ENCODE measurements around the gene GKN1. TPM values are rescaled to one million over a fixed set of nuclear protein-coding genes. Genes with fewer than 3 reads are reported as not detected.

GKN1 gene
- polyA plus RNA-seq, 3 donors: 4.8 to 2,134 (median 105) TPM

- 72 to 87% (median 73%) methylated on average over 3 of the region's 3 CpGs for WGBS, 3 donors
- no peak overlapping the region for H3K27ac ChIP-seq (ENCODE audit: low read depth, low read length)
Observed at GRCh38 chr2:68992933-68993332, 18.5 kb downstream of the GKN1 start.

GRCh38 chr2:68993660-68994059, 19.2 kb downstream of the GKN1 start:
- H3K27ac ChIP-seq (ENCODE audit: low read depth, low read length): no peak overlapping the region
- WGBS, 3 donors: 69 to 87% (median 85%) methylated on average over 7 of the region's 7 CpGs

- no peak overlapping the region for H3K27ac ChIP-seq (ENCODE audit: low read depth, low read length)
- WGBS, 3 donors: 49 to 71% (median 50%) methylated on average over 4 of the region's 4 CpGs
Observed at GRCh38 chr2:68994864-68995263, 20.4 kb downstream of the GKN1 start.

- H3K27ac ChIP-seq (ENCODE audit: low read depth, low read length): no peak overlapping the region
- WGBS, 3 donors: 33 to 54% (median 46%) methylated on average over 3 of the region's 3 CpGs
Observed at GRCh38 chr2:68995916-68996315, 21.5 kb downstream of the GKN1 start.

GRCh38 chr2:68997401-68997800, 23.0 kb downstream of the GKN1 start:
- no peak overlapping the region for H3K27ac ChIP-seq (ENCODE audit: low read depth, low read length)

GRCh38 chr2:69001879-69002278, 27.4 kb downstream of the GKN1 start:
- H3K27ac ChIP-seq (ENCODE audit: low read depth, low read length): no peak overlapping the region

- WGBS, 3 donors: 75 to 87% (median 87%) methylated on average over 2 of the region's 2 CpGs
- H3K27ac ChIP-seq (ENCODE audit: low read depth, low read length): no peak overlapping the region
Observed at GRCh38 chr2:69003731-69004130, 29.3 kb downstream of the GKN1 start.

GRCh38 chr2:69007169-69007568, 32.7 kb downstream of the GKN1 start:
- no peak overlapping the region for H3K27ac ChIP-seq (ENCODE audit: low read depth, low read length)

GRCh38 chr2:69007603-69008002, 33.2 kb downstream of the GKN1 start:
- no peak overlapping the region for H3K27ac ChIP-seq (ENCODE audit: low read depth, low read length)

GRCh38 chr2:69010437-69011194, 36.2 kb downstream of the GKN1 start:
- no peak overlapping the region for H3K27ac ChIP-seq (ENCODE audit: low read depth, low read length)
- 66 to 81% (median 73%) methylated on average over 8 of the region's 8 CpGs for WGBS, 3 donors

- no peak overlapping the region for H3K27ac ChIP-seq (ENCODE audit: low read depth, low read length)
- WGBS, 3 donors: 48 to 82% (median 74%) methylated on average over 4 of the region's 4 CpGs
Observed at GRCh38 chr2:69011611-69012157, 37.2 kb downstream of the GKN1 start.

- 11 to 13% (median 11%) methylated on average over 27 of the region's 27 CpGs for WGBS, 3 donors
- H3K27ac ChIP-seq (ENCODE audit: low read depth, low read length): no peak overlapping the region
Observed at GRCh38 chr2:69012310-69013141, 38.1 kb downstream of the GKN1 start.

- no peak within 1 kb of the TSS for H3K27ac ChIP-seq (ENCODE audit: low read depth, low read length)
- WGBS, 3 donors: 1% methylated on average over 61 to 63 of the region's 63 CpGs
Observed at GRCh38 chr2:69013142-69013839, 38.9 kb downstream of the GKN1 start, which contains the start of gene ANTXR1. TSS of gene ANTXR1 (plus strand) at chr2:69013179. CDS start at chr2:69013500, 321 bp downstream.

GRCh38 chr2:69013840-69014821, 39.7 kb downstream of the GKN1 start:
- H3K27ac ChIP-seq (ENCODE audit: low read depth, low read length): no peak overlapping the region
- WGBS, 3 donors: 3 to 5% (median 3%) methylated on average over 19 to 20 of the region's 20 CpGs

- WGBS, 3 donors: 56 to 69% (median 62%) methylated on average over 5 of the region's 5 CpGs
- H3K27ac ChIP-seq (ENCODE audit: low read depth, low read length): no peak overlapping the region
Observed at GRCh38 chr2:69017080-69017479, 42.6 kb downstream of the GKN1 start.

GRCh38 chr2:69017835-69018234, 43.4 kb downstream of the GKN1 start:
- no peak overlapping the region for H3K27ac ChIP-seq (ENCODE audit: low read depth, low read length)

GRCh38 chr2:69018678-69019095, 44.3 kb downstream of the GKN1 start:
- 76 to 84% (median 80%) methylated on average over 4 of the region's 4 CpGs for WGBS, 3 donors
- H3K27ac ChIP-seq (ENCODE audit: low read depth, low read length): no peak overlapping the region

More at GRCh38 chr2:69017835-69018234, 43.4 kb downstream of the GKN1 start:
- 63 to 78% (median 72%) methylated on average over 3 of the region's 3 CpGs for WGBS, 3 donors

Measured in adipose tissue (tissue), 3 donors.